ENCODE measurements around the gene KAZN.
"Not testable (repeated sequence)": the region's sequence is repeated elsewhere in the genome, so short reads cannot be mapped to it uniquely, and the experiment has no call there.

KAZN gene

DNA sequence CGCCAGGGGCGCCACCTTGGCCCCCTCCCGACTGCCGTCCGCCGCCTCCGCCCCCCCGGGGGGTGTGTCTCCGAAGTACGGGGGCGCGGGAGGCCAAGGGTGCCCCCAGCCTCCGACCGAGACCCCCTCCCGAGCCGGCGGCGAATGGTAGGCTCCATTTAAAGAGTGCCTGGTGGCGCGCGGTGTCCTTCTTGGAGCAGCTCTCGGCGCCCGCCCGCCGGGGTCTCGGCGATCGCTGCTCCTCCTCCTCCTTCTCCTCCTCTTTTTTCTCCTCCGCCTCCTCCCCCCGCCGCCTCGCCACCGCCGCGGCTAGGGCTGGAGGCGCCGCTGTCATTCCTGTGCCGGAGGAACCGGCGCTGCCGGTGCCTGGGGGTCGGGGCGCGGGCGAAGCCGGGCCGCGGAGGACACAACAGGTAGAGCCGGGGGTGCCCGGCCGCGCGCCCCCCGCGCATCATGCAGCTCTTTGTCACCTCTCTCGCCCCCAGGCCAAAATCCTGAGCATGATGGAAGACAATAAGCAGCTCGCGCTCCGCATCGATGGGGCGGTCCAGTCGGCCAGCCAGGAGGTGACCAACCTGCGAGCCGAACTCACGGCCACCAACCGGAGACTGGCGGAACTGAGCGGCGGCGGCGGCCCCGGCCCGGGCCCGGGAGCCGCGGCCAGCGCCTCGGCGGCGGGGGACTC is at the start of gene KAZN:
Gene KAZN, plus strand, starts transcription at position 188 of the 685 bp plus-strand sequence.
- no peak for DNase-seq

DNA sequence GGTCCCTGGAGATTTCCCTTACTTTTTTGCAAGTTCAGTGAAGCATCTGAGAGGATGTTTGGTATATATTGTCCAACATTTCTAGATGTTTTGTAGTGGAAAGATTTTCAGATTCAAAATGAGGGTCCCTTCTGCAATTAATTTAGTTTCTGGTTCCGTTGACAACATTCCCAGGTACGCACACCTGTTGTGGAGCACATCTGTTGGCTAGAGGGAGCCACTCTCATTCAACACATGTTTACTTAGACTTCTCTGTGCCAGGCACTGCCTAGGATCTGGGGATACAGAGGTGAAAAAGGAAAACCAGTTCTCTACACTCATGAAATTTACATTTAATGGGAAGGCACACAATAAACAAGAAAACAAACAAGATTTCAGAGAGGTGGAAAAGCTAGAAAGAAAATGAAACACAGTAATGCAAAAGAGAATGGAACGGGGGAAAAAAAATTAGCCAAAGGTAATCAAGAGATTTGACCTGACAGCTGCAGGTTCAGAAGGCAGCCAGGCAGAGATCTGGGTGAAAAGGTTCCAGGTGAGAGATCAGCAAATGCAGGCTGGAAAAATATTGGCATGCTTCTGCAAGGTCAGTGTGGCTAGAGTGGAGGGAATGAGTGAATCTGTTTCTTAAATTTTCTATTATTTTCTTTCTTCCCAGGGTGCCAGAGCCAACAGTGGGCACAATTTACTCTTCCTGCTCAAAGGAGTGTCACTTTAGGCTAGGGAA is 48.4 kb upstream of the KAZN start:
- no peak for DNase-seq

DNA sequence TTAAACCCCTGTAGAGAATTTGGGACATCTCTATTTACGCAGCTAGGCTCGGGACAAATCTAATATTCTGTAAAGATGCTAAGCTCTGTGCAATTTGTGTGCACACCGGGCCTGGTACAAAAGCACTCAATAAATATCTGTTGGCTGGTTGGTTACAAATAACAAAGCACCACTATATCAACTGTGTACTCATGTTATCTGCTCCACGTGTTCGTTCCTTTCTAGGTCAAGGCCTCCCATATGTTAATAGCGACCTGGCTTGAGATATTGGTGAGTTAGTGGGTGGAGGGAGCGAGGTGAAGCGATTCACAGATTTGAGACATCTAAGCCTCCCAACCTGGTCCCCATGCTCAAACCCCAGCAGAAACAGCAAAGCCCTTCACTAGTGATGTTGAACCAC is 47.1 kb upstream of the KAZN start:
- no peak for DNase-seq

DNA sequence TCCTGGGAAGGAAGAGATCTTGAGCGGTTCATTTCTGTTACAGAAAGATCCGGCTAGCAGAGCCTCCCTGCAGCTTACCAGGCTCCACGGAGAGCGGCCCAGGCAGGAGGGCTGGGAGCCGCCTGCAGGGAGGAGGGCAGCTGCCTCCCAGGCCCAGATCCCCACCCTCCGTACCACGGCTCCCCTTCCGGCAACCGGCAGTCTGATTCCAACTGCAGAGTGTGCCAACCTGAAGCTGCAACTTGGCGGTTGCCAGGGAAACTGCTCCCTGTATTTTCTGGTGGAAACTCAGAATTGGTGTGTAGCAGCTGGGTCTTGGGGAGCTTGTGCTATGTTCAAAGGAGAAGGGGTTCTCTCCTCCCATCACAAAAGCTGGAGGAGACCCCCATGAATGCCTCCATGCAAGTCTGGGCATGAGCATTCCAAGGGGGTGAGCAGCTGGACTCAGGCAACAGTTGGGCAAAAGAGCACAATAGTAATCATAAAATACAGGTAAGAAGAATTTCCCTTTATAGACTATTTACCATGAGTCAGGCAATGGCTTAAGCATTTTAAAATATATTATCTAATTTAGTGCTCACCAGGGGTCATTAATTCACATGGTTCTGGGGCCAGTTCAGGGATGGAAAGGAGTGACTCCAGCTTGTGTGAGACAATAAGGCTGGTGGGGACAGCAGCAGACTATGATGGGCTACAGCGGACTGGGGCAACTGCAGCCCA is 46.1 kb upstream of the KAZN start:
- no peak for DNase-seq

- no peak for DNase-seq
These were observed 44.8 kb upstream of the KAZN start for GRCh38 chr1:14553711-14554110.

GRCh38 chr1:14555091-14555490 is 43.4 kb upstream of the KAZN start:
- DNase-seq, result no peak

- no peak for DNase-seq
These were observed 37.3 kb upstream of the KAZN start for GRCh38 chr1:14561014-14561693.

DNA sequence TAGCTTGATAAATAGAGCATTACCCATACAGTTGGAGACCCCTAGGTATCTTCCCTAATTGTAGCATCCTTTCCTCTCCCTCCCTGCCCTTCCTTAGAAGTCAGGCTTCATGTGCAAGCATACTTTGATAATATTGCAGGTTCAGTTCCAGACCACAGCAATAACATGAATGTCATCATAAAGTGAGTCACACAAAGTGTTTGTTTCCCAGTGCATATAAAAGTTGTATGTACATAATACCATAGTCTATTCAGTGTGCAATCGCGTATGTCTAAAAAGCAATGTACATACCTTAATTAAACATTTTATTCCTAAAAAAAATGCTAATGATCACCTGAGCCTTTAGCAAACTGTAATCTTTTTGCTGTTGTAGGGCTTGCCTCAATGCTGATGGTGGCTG is 33.4 kb upstream of the KAZN start:
- no peak for DNase-seq

GRCh38 chr1:14567056-14567455 is 31.4 kb upstream of the KAZN start:
- no peak for DNase-seq

- DNase-seq, result no peak
These were observed 30.6 kb upstream of the KAZN start for GRCh38 chr1:14567903-14568302.

GRCh38 chr1:14568716-14569355 is 29.6 kb upstream of the KAZN start:
- no peak for DNase-seq

- DNase-seq, result no peak
These were observed 28.0 kb upstream of the KAZN start for GRCh38 chr1:14570514-14570913.

GRCh38 chr1:14571810-14572767 is 26.4 kb upstream of the KAZN start:
- no peak for DNase-seq

GRCh38 chr1:14572861-14573260 is 25.6 kb upstream of the KAZN start:
- no peak for DNase-seq

- no peak for DNase-seq
These were observed 22.3 kb upstream of the KAZN start for GRCh38 chr1:14576155-14576554.

DNA sequence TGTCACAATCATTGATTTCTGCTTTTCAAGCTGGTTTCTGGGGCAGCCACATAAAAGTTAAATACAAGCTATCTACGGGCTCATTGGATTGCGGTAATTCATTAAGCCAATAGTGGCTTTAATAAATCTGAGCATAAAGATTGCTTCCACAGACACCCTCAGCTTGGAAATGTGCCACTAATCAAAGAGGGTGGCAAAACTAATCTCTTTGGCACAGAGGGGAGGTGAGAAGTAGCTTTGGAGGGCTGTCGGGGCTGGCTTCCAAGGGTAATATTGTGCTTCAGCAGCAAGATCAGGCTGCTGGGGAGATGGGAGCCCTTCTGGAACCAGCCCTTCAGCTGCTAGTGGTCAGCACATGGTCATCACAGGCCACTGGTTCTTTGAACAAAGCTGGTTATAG is 21.2 kb upstream of the KAZN start:
- no peak for DNase-seq

DNA sequence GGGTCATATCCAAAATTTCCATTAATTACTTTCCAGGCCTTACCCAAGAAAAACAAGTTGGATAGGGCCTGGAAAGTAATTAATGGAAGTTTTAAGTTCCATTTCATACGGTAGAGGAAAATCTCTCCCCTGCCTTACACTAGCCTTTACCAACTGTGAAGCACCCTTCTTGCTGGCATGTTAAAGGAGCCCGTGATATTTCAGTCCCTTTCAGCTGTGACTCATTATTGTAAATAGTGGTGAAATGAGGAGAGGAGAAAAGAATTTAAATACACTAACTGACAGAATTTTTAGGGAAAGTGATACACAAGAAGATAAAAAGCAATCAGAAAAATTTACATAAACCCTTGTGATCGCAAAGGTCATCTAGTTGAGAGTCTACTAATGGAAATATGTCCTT is 20.3 kb upstream of the KAZN start:
- no peak for DNase-seq

DNA sequence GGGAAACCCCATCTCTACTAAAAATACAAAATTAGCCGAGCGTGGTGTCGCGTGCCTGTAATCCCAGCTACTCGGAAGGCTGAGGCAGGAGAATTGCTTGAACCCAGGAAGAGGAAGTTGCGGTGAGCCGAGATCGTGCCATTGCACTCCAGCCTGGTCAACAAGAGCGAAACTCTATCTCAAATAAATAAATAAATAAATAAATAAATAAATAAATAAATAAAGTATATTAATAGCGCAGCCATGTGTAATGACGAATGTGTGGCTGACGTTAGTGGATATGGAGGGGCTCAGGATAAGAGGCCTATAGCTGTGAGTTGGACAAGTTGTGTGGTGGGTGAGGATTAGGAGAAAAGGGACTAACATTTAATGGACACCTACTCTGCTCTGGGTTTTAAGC is 18.2 kb upstream of the KAZN start:
- DNase-seq, result not testable (repeated sequence)

DNA sequence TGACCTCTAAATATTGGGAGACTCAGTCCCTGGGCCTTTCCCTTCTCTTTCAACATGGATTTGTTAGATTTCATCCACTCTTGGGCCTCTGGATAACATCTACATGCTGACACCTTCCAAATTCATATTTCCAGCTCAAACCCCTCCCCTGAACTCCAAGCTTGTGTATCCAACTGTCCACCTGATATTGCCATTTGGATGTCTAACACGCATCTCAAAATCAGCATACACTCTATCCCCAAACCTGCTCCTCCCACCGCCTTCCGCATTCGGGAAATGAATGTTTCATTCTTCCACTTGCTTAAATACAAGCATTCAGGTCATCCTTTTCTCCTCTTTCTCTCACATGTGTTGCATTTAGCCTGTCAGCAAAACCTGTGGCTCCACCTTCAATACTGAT is 17.5 kb upstream of the KAZN start:
- DNase-seq, result no peak

GRCh38 chr1:14583788-14584187 is 14.7 kb upstream of the KAZN start:
- DNase-seq, result no peak

- DNase-seq, result no peak
These were observed 12.8 kb upstream of the KAZN start for GRCh38 chr1:14585728-14586127.

Data from activated T-cell treated with anti-CD3 and anti-CD28 coated beads for 4 hours (primary cell).